Measurements from ENCODE around the gene TUBGCP3. TPM values are rescaled to one million over a fixed set of nuclear protein-coding genes. Genes with fewer than 3 reads are reported as not detected.

Gene TUBGCP3
- total and polyA plus RNA-seq, 5 donors from 2014 or later: 10.9 to 40.7 (median 15.0) TPM

GRCh38 chr13:112592647-112593046 is 4.7 kb upstream of the TUBGCP3 start:
- Histone ChIP-seq H3K27me3 (ENCODE audit: control insufficient read depth, insufficient read depth, low read length) (peaks cover 7% of the 10 kb centered on the region), H3K36me3 (ENCODE audit: control insufficient read depth, insufficient read depth, low read length) (no peaks in the 10 kb centered on the region), H3K27ac (ENCODE audit: insufficient read depth, low read length, poor library complexity, severe bottlenecking) (no peak overlapping the region), H3K9me3 (ENCODE audit: control insufficient read depth in 2 of 2, low read length in 2 of 2) (no peaks in the 10 kb centered on the region), H3K4me1 (ENCODE audit: control insufficient read depth, insufficient read depth, low read length, poor library complexity, severe bottlenecking) (peaks cover 10% of the 10 kb centered on the region), H3K4me3 (ENCODE audit: low read depth, low read length) (no peak overlapping the region)
- Mint-ChIP-seq H3K36me3 (no peaks in the 10 kb centered on the region), H3K4me1 (peaks cover 5 to 12% (median 9%) of the 10 kb centered on the region in 4 donors), H3K27me3 (peaks cover 36% of the 10 kb centered on the region), H3K4me3 (no peak overlapping the region), H3K27ac (no peak overlapping the region), H3K9me3 (peaks cover 0 to 4% (median 0%) of the 10 kb centered on the region in 7 donors)
- DNase-seq (no peak), ATAC-seq (ENCODE audit: low read depth in 2 of 2) (no peak)

DNA sequence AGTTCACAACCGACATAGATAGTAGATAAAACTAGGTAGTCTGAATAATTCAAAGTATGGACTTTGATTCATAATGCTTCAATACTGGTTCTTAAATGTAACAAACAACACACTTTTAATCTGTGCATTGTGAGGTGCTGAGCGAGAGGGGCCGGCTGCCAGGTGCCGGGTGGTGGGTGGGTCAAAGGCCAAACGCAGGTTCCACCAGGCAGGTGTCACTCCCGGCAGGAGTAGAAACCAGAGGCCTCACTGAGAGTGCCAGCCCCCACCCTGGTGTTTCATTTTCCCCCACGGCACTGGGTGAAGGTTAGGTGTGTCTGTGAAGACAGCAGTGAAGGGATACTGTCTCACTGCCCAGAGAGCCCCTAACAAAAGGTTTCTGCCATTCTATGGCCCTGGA is 4.2 kb upstream of the TUBGCP3 start:
- Histone ChIP-seq H3K4me3 (ENCODE audit: low read depth, low read length) (no peak overlapping the region), H3K9me3 (ENCODE audit: control insufficient read depth in 2 of 2, low read length in 2 of 2) (no peaks in the 10 kb centered on the region), H3K27ac (ENCODE audit: insufficient read depth, low read length, poor library complexity, severe bottlenecking) (no peak overlapping the region), H3K27me3 (ENCODE audit: control insufficient read depth, insufficient read depth, low read length) (peaks cover 5% of the 10 kb centered on the region), H3K36me3 (ENCODE audit: control insufficient read depth, insufficient read depth, low read length) (no peaks in the 10 kb centered on the region), H3K4me1 (ENCODE audit: control insufficient read depth, insufficient read depth, low read length, poor library complexity, severe bottlenecking) (peaks cover 10% of the 10 kb centered on the region)
- Mint-ChIP-seq H3K4me1 (peaks cover 6 to 16% (median 11%) of the 10 kb centered on the region in 4 donors), H3K27me3 (peaks cover 31% of the 10 kb centered on the region), H3K4me3 (no peak overlapping the region), H3K27ac (no peak overlapping the region), H3K9me3 (peaks cover 0 to 4% (median 0%) of the 10 kb centered on the region in 7 donors), H3K36me3 (no peaks in the 10 kb centered on the region)
- DNase-seq: no peak
- ATAC-seq (ENCODE audit: low read depth in 2 of 2): no peak

- no peak for ATAC-seq (ENCODE audit: low read depth in 2 of 2)
- H3K9me3 Mint-ChIP-seq: peaks cover 0 to 4% (median 0%) of the 10 kb centered on the region in 7 donors
- peak overlapping the region; percentile 73 for H3K4me3 ChIP-seq (ENCODE audit: low read depth, low read length)
These were observed 741 bp upstream of the TUBGCP3 start for GRCh38 chr13:112588490-112589297.

GRCh38 chr13:112587212-112587763 is 665 bp downstream of the TUBGCP3 start:
- Histone ChIP-seq H3K27ac (ENCODE audit: insufficient read depth, low read length, poor library complexity, severe bottlenecking) (peak overlapping the region; percentile 78), H3K4me1 (ENCODE audit: control insufficient read depth, insufficient read depth, low read length, poor library complexity, severe bottlenecking) (peaks cover 30% of the 10 kb centered on the region), H3K4me3 (ENCODE audit: low read depth, low read length) (peak overlapping the region; percentile 93), H3K27me3 (ENCODE audit: control insufficient read depth, insufficient read depth, low read length) (no peaks in the 10 kb centered on the region), H3K36me3 (ENCODE audit: control insufficient read depth, insufficient read depth, low read length) (no peaks in the 10 kb centered on the region), H3K9me3 (ENCODE audit: control insufficient read depth in 2 of 2, low read length in 2 of 2) (no peaks in the 10 kb centered on the region)
- Mint-ChIP-seq H3K9me3 (peaks cover 0 to 4% (median 0%) of the 10 kb centered on the region in 7 donors), H3K4me3 (peak overlapping the region; percentile 86 to 99 (median 93)), H3K4me1 (peaks cover 16 to 55% (median 36%) of the 10 kb centered on the region in 4 donors), H3K36me3 (peaks cover 5% of the 10 kb centered on the region), H3K27ac (peak overlapping the region; percentile 65 to 92 (median 77)), H3K27me3 (peaks cover 2% of the 10 kb centered on the region)
- DNase-seq: peak; percentile 40 to 61 (median 57)
- ATAC-seq (ENCODE audit: low read depth in 2 of 2): peak; percentile 56 to 57

More at GRCh38 chr13:112588490-112589297, 741 bp upstream of the TUBGCP3 start:
- Mint-ChIP-seq H3K4me1 (peaks cover 16 to 41% (median 25%) of the 10 kb centered on the region in 4 donors), H3K36me3 (peaks cover 3% of the 10 kb centered on the region), H3K27ac (peak overlapping the region; percentile 77 to 96 (median 88)), H3K27me3 (peaks cover 9% of the 10 kb centered on the region), H3K4me3 (peak overlapping the region; percentile 86 to 99 (median 93))
- H3K9me3 ChIP-seq (ENCODE audit: control insufficient read depth in 2 of 2, low read length in 2 of 2): no peaks in the 10 kb centered on the region
- H3K4me1 ChIP-seq (ENCODE audit: control insufficient read depth, insufficient read depth, low read length, poor library complexity, severe bottlenecking): peaks cover 30% of the 10 kb centered on the region
- DNase-seq: peak in 1 of 3 donors; percentile 3
- peak overlapping the region; percentile 78 for H3K27ac ChIP-seq (ENCODE audit: insufficient read depth, low read length, poor library complexity, severe bottlenecking)
- no peaks in the 10 kb centered on the region for H3K36me3 ChIP-seq (ENCODE audit: control insufficient read depth, insufficient read depth, low read length)
- H3K27me3 ChIP-seq (ENCODE audit: control insufficient read depth, insufficient read depth, low read length): no peaks in the 10 kb centered on the region

- peaks cover 9% of the 10 kb centered on the region for H3K36me3 Mint-ChIP-seq
- H3K27me3 Mint-ChIP-seq: no peaks in the 10 kb centered on the region
- no peaks in the 10 kb centered on the region for H3K36me3 ChIP-seq (ENCODE audit: control insufficient read depth, insufficient read depth, low read length)
- DNase-seq (peak in 1 of 3 donors; percentile 9), ATAC-seq (ENCODE audit: low read depth in 2 of 2) (no peak)
- peaks cover 0 to 4% (median 0%) of the 10 kb centered on the region in 7 donors for H3K9me3 Mint-ChIP-seq
- H3K4me1 ChIP-seq (ENCODE audit: control insufficient read depth, insufficient read depth, low read length, poor library complexity, severe bottlenecking): peaks cover 30% of the 10 kb centered on the region
- peak overlapping the region; percentile 86 to 99 (median 93) for H3K4me3 Mint-ChIP-seq
- H3K4me1 Mint-ChIP-seq: peaks cover 25 to 63% (median 40%) of the 10 kb centered on the region in 4 donors
- H3K27me3 ChIP-seq (ENCODE audit: control insufficient read depth, insufficient read depth, low read length): no peaks in the 10 kb centered on the region
- H3K9me3 ChIP-seq (ENCODE audit: control insufficient read depth in 2 of 2, low read length in 2 of 2): no peaks in the 10 kb centered on the region
- no peak overlapping the region for H3K27ac ChIP-seq (ENCODE audit: insufficient read depth, low read length, poor library complexity, severe bottlenecking)
- H3K27ac Mint-ChIP-seq: peak overlapping the region; percentile 65 to 92 (median 77)
- H3K4me3 ChIP-seq (ENCODE audit: low read depth, low read length): peak overlapping the region; percentile 93
These were observed 1.5 kb downstream of the TUBGCP3 start for GRCh38 chr13:112586334-112586960.

DNA sequence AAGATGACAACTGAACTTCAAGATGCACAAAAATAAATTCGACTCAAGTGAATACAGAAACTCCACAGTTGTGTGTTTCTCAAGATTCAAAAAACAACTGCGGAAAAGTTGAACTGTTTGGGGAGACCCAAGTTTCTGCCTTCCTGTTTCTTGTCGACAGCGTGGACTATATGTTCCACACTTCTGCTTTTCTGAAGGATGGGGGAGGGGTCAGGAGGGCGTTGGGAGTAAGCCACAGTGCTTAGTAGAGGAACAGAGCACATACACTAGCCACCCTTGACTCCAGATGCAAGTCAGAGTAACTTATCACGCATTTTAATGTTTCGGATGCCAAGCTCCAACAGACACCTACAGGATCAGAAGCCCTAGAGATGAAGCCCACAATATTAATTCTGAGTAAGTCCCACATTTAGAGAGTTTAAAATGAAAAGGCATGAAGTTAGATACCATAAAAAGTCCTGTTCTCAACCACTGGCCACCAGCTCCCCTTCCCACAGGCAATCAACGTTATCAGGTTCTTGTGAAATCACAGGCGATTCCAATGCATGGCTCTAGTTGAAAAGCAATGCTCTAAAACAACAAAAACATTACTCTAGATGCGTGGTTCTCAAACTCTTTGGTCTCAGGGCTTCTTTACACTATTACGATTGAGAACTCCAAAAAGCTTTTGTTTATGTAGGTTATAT is 4.2 kb downstream of the TUBGCP3 start:
- Histone ChIP-seq H3K36me3 (ENCODE audit: control insufficient read depth, insufficient read depth, low read length) (no peaks in the 10 kb centered on the region), H3K4me1 (ENCODE audit: control insufficient read depth, insufficient read depth, low read length, poor library complexity, severe bottlenecking) (peaks cover 28% of the 10 kb centered on the region), H3K9me3 (ENCODE audit: control insufficient read depth in 2 of 2, low read length in 2 of 2) (no peaks in the 10 kb centered on the region), H3K4me3 (ENCODE audit: low read depth, low read length) (no peak overlapping the region), H3K27me3 (ENCODE audit: control insufficient read depth, insufficient read depth, low read length) (no peaks in the 10 kb centered on the region), H3K27ac (ENCODE audit: insufficient read depth, low read length, poor library complexity, severe bottlenecking) (no peak overlapping the region)
- Mint-ChIP-seq H3K4me3 (no peak overlapping the region), H3K36me3 (peaks cover 16% of the 10 kb centered on the region), H3K27ac (peak overlapping the region in 2 of 3 donors; percentile 32 to 63), H3K9me3 (peaks cover 0 to 2% (median 0%) of the 10 kb centered on the region in 7 donors), H3K27me3 (no peaks in the 10 kb centered on the region), H3K4me1 (peaks cover 28 to 76% (median 49%) of the 10 kb centered on the region in 4 donors)
- DNase-seq (no peak), ATAC-seq (ENCODE audit: low read depth in 2 of 2) (no peak)

DNA sequence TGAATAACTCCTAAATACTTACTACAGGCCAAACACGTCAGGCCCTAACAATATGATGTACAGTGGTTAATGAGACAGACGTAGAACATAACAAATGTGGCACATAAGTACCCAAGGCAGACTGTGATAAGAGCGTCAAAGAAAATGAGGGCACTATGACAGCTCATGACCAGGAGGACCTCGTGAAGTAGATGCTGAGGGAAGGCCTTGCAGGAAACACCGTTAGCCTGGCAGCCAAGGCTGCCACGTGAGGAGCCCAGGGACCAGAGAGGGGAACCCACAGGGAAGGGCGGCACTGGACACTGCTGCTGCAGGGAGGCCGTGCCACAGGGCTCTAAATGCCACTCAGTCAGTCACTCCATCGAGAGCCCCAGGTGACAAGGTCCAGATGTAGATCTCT is 5.7 kb downstream of the TUBGCP3 start:
- no peak for ATAC-seq (ENCODE audit: low read depth in 2 of 2)
- H3K9me3 Mint-ChIP-seq: peaks cover 0 to 2% (median 0%) of the 10 kb centered on the region in 7 donors
- no peaks in the 10 kb centered on the region for H3K27me3 ChIP-seq (ENCODE audit: control insufficient read depth, insufficient read depth, low read length)
- no peaks in the 10 kb centered on the region for H3K9me3 ChIP-seq (ENCODE audit: control insufficient read depth in 2 of 2, low read length in 2 of 2)
- H3K27ac ChIP-seq (ENCODE audit: insufficient read depth, low read length, poor library complexity, severe bottlenecking): no peak overlapping the region
- H3K36me3 ChIP-seq (ENCODE audit: control insufficient read depth, insufficient read depth, low read length): no peaks in the 10 kb centered on the region
- peak overlapping the region in 1 of 4 donors; percentile 41 for H3K4me3 Mint-ChIP-seq
- peaks cover 20% of the 10 kb centered on the region for H3K36me3 Mint-ChIP-seq
- H3K4me3 ChIP-seq (ENCODE audit: low read depth, low read length): no peak overlapping the region
- peaks cover 33 to 74% (median 48%) of the 10 kb centered on the region in 4 donors for H3K4me1 Mint-ChIP-seq
- H3K27ac Mint-ChIP-seq: peak overlapping the region in 2 of 3 donors; percentile 9 to 42
- DNase-seq: no peak
- no peaks in the 10 kb centered on the region for H3K27me3 Mint-ChIP-seq
- H3K4me1 ChIP-seq (ENCODE audit: control insufficient read depth, insufficient read depth, low read length, poor library complexity, severe bottlenecking): peaks cover 21% of the 10 kb centered on the region

Data from CD4-positive, CD25-positive, alpha-beta regulatory T cell (primary cell).